ENCODE measurements around the gene RBMS3. TPM values are rescaled to one million over a fixed set of nuclear protein-coding genes. Genes with fewer than 3 reads are reported as not detected.

RBMS3 gene
- total RNA-seq, 1 donor from 2014 or later: 70.0 TPM

DNA sequence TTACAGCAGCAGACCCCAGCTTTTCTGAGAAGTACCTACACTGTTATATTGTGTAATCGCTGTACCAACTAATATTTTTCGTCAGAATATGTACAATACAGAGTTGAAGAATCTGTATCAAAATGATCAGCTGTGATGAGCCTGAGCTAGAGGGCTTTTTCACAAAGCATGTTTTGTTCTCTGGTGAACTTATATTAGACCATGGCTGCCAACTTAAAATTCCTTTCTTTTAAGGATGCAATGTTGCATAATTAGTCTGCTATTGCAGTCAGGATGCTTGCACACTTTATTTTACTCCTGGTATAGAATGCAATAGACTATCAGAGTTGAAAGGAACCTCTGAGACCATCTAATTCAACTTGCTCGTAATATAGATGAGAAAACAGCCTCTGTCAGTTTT, 127.8 kb downstream of the RBMS3 start:
- TF ChIP-seq POLR2AphosphoS5 (IDR thresholded peaks at IDR 0.05; ENCODE audit: insufficient read depth in 1 of 2, low read depth in 1 of 2) (no peak), POLR2A (IDR thresholded peaks at IDR 0.05) (no peak)
- TF ChIP-seq, protein P1, sequence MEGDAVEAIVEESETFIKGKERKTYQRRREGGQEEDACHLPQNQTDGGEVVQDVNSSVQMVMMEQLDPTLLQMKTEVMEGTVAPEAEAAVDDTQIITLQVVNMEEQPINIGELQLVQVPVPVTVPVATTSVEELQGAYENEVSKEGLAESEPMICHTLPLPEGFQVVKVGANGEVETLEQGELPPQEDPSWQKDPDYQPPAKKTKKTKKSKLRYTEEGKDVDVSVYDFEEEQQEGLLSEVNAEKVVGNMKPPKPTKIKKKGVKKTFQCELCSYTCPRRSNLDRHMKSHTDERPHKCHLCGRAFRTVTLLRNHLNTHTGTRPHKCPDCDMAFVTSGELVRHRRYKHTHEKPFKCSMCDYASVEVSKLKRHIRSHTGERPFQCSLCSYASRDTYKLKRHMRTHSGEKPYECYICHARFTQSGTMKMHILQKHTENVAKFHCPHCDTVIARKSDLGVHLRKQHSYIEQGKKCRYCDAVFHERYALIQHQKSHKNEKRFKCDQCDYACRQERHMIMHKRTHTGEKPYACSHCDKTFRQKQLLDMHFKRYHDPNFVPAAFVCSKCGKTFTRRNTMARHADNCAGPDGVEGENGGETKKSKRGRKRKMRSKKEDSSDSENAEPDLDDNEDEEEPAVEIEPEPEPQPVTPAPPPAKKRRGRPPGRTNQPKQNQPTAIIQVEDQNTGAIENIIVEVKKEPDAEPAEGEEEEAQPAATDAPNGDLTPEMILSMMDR (IDR thresholded peaks at IDR 0.05): no peak
- intact Hi-C loops (cut with DNase I): no loop called here
- H3K27ac ChIP-seq: no peak overlapping the region
- DNase-seq (ENCODE audit: extremely low spot score in 2 of 2): no peak
- H3K4me3 ChIP-seq: no peak overlapping the region
- H3K36me3 ChIP-seq: no peaks in the 10 kb centered on the region
- no peaks in the 10 kb centered on the region for H3K9me3 ChIP-seq
- no peaks in the 10 kb centered on the region for H3K27me3 ChIP-seq
- H3K4me1 ChIP-seq: peaks cover 13% of the 10 kb centered on the region

DNA sequence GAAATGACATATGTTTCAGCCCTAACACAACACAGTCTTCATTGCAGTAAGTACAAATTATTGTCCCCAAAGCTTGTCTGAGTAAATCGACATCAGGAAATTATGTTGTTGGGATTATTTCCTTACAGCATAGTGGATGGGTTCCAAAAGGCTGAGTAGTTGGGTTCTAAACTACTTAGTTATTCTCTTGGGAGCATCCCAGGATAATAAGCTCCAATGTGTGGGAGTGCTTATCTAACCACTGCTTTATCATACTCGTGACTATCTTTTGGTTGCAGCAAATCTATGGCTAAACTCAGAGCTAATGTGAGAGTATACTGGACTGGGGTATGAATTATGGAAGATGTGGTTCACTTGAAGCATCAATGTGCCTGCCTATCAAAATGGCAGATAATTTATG, 128.5 kb downstream of the RBMS3 start:
- H3K36me3 ChIP-seq: no peaks in the 10 kb centered on the region
- no peaks in the 10 kb centered on the region for H3K27me3 ChIP-seq
- TF ChIP-seq POLR2AphosphoS5 (IDR thresholded peaks at IDR 0.05; ENCODE audit: insufficient read depth in 1 of 2, low read depth in 1 of 2) (no peak), POLR2A (IDR thresholded peaks at IDR 0.05) (no peak)
- TF ChIP-seq, protein P1 (IDR thresholded peaks at IDR 0.05): no peak
- H3K9me3 ChIP-seq: no peaks in the 10 kb centered on the region
- peaks cover 13% of the 10 kb centered on the region for H3K4me1 ChIP-seq
- intact Hi-C loops (cut with DNase I): no loop called here
- DNase-seq (ENCODE audit: extremely low spot score in 2 of 2): no peak
- no peak overlapping the region for H3K27ac ChIP-seq
- no peak overlapping the region for H3K4me3 ChIP-seq

DNA sequence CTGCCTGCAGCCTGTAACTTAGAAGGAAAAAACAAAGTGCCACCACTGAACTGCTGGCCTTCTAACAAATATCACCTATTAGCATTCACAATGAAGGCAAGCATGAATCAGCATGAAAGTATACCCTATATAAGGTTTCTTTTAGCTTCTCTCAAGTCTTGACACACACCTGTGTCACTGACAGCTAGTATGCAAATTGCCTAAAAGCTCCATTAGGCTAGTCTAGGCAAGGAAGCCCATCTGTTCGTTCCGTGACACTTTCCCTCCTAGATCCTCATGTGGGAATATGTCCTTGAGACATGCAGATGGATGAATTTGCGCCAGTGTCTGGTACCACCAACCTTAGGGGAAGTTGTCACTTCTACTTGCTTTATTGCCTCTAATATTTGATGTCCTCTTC, 129.3 kb downstream of the RBMS3 start:
- H3K27ac ChIP-seq: no peak overlapping the region
- peaks cover 13% of the 10 kb centered on the region for H3K4me1 ChIP-seq
- TF ChIP-seq POLR2A (IDR thresholded peaks at IDR 0.05): no peak
- TF ChIP-seq, protein P1 (IDR thresholded peaks at IDR 0.05): no peak
- no peak for TF ChIP-seq POLR2AphosphoS5 (IDR thresholded peaks at IDR 0.05; ENCODE audit: insufficient read depth in 1 of 2, low read depth in 1 of 2)
- no peaks in the 10 kb centered on the region for H3K27me3 ChIP-seq
- DNase-seq (ENCODE audit: extremely low spot score in 2 of 2): no peak
- intact Hi-C loops (cut with DNase I): no loop called here
- no peaks in the 10 kb centered on the region for H3K9me3 ChIP-seq
- no peaks in the 10 kb centered on the region for H3K36me3 ChIP-seq
- H3K4me3 ChIP-seq: no peak overlapping the region

DNA sequence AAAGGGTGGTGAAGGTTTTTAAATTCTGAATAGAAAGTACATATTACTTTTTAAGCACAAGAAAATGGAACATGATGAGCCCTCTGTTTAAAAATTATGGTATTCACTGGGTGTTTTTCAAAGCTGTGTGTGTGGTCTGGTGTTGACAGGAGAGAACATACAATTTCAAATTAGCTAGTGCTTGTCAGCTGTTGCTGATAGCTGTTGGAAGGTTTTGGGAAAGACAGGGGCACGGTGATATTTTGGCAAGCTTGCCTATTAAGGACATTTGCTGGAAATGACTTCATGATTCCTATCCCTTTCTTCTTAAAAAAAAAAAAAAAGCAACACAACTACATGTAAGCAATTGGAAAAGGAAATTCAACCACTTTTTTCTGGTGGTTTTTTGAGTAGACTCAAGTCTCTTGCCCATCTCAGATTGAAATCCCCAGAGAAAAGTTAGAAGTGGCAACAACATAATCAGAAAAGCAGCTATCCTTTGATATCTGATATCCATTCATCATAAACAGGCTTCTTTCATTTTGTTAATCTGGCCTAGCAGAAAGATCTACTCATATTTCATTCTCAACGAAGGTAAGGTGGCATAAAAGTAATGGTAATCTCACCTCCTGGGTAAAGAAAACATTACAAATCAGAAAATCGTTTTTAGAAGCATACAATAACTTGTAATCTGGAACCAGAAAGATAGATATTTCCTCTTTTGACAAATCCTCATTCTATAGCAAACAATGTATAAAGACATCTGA, 130.0 kb downstream of the RBMS3 start:
- peaks cover 9% of the 10 kb centered on the region for H3K4me1 ChIP-seq

DNA sequence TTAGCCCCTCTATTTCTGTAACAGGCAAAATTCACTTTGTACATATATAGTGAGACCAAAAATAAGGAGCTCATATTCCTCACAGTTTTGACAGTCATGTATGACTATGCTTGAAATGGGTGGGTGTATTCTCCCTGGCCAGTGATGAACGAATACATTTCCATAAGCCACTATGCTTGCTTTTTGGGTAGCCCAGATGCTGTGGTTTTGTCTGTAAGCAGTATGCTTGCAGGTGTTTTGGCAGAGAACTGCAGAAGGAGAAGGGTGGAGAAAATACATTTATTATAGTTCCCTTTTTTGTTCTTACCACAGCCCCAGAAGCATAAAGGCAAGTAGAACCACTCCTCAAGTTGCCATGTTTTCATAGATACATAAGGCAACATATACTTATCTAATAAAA, 131.2 kb downstream of the RBMS3 start:
- TF ChIP-seq, protein P1 (IDR thresholded peaks at IDR 0.05): no peak
- DNase-seq (ENCODE audit: extremely low spot score in 2 of 2): no peak
- intact Hi-C loops (cut with DNase I): no loop called here

More for the DNA sequence above, 130.0 kb downstream of the RBMS3 start:
- H3K4me3 ChIP-seq: no peak overlapping the region
- intact Hi-C loops (cut with DNase I): no loop called here
- DNase-seq (ENCODE audit: extremely low spot score in 2 of 2): no peak
- no peaks in the 10 kb centered on the region for H3K9me3 ChIP-seq
- H3K27ac ChIP-seq: no peak overlapping the region
- H3K27me3 ChIP-seq: no peaks in the 10 kb centered on the region
- no peak for TF ChIP-seq POLR2AphosphoS5 (IDR thresholded peaks at IDR 0.05; ENCODE audit: insufficient read depth in 1 of 2, low read depth in 1 of 2)
- TF ChIP-seq, protein P1 (IDR thresholded peaks at IDR 0.05): no peak
- H3K36me3 ChIP-seq: no peaks in the 10 kb centered on the region

More for the DNA sequence above, 131.2 kb downstream of the RBMS3 start:
- Histone ChIP-seq H3K36me3 (no peaks in the 10 kb centered on the region), H3K4me3 (no peak overlapping the region), H3K4me1 (peaks cover 8% of the 10 kb centered on the region), H3K9me3 (no peaks in the 10 kb centered on the region), H3K27ac (no peak overlapping the region), H3K27me3 (no peaks in the 10 kb centered on the region)

Data from vagina (tissue), 2 donors.